NCI-H748 treated with DMSO at 0.1 percent for 48 hours (cell line): ENCODE measurements around the gene TNXB.
"Not testable (repeated sequence)": the region's sequence is repeated elsewhere in the genome, so short reads cannot be mapped to it uniquely, and the experiment has no call there.

Source experiments
- DNase-seq: peaks from one replicate; lab custom pipeline; 2025; lab: John Stamatoyannopoulos, UW

The TNXB gene

GRCh38 chr6:32083812-32084768 lies 25.0 kb downstream of the TNXB start:
- no peak for DNase-seq

GRCh38 chr6:32082935-32083334 lies 26.2 kb downstream of the TNXB start:
- no peak for DNase-seq

- no peak for DNase-seq
These were observed 26.7 kb downstream of the TNXB start for GRCh38 chr6:32082478-32082877.

- DNase-seq: no peak
These were observed 27.8 kb downstream of the TNXB start for GRCh38 chr6:32081168-32081990.

- no peak for DNase-seq
These were observed 29.4 kb downstream of the TNXB start for GRCh38 chr6:32079566-32080290.

GRCh38 chr6:32076321-32076809 lies 32.8 kb downstream of the TNXB start:
- no peak for DNase-seq

DNA sequence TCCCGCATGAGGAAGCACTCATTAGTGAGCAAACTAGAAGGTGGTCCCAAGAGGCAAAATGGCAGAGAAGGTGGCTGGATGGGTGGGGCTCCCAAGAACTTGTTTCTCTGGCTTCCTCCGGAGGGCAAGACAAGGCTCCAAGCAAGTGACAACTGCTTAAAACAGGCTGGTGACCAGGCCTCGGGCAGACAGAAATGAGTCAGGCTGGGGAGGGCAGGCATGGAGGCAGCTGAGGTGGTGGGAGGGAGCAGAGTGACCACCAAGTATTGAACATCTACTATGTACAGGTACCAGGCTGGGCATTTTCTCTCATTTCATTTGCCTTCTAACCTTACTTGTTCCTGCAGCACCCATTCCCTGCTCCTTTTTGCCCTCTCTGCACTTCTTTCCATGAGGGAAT lies 33.4 kb downstream of the TNXB start:
- DNase-seq: no peak

DNA sequence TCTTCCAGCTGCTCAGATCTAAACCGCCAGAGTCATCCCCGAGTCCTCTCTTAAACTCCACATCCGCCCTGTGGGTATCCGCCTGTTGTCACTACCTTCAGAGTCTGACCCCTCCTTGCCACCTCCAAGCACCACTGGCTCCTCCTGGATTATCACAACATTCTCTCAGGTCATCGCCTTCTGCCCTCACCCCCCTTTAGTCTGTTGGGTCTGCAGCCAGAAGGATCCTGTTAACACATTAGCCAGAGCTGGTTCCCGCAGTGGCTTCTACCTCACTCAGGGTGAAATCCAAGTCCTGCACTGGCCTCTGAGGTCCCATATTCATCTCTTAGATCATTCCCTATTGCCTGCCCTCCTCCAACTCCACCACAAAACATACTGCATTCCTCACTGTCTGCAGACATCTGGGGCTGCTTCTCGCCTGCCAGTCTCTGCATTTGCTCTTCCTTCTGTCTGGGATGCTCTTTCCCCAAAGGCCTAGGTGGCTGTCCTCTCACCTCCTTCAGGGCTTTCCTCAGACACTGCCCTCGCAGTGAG lies 34.1 kb downstream of the TNXB start:
- no peak for DNase-seq

- no peak for DNase-seq
These were observed 35.5 kb downstream of the TNXB start for GRCh38 chr6:32073613-32074012.

GRCh38 chr6:32073101-32073500 lies 36.0 kb downstream of the TNXB start:
- no peak for DNase-seq

GRCh38 chr6:32070814-32071543 lies 38.2 kb downstream of the TNXB start:
- no peak for DNase-seq

DNA sequence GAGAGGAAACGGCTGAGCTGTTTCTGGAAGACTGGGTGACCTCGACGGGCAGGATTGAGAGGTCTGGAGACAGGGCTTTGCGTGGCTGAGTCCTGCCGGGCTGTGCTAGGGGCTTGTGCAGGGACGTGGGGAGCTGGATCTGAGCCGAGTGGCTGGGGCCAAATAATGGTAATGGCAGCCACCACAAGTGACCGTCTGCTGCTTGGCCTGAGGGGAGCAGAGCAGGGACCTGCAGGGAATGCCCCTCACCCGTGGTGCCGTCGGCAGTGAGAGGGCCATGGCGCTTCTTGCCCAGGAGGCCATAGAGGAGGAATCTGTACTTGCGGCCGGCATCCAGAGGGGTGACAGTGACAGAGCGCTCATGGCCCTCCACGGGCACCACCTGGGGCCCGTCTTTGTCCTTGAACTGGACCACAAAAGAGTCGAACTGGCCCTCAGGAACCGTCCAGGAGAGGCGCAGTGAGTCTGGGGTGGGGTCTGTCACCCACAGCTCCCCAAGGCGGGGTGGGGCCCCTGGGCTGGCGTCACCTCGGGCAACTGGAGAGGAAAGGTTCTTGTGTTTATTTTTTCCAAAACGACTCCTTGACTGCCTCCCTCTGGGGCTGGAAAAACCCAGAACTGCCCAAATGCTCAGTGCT lies 39.1 kb downstream of the TNXB start:
- DNase-seq: no peak

DNA sequence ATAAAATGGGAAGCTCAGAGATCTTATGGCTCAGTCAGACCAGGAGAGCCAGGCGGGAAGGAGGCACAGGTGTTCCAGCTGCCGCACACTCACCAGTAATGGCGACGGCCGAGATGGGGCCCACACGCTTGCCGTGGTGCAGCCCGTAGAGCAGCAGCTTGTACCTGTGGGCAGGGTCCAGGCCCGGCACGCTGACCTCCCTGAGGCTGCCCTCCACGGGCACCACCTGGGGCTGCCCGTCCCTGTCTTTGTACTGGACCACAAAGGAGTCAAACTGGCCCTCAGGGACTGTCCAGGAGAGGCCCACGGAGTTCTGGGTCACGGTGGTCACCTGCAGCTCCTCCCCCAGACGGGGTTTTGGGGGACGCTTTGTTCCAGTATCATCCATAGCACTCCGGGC lies 39.7 kb downstream of the TNXB start:
- DNase-seq: no peak

DNA sequence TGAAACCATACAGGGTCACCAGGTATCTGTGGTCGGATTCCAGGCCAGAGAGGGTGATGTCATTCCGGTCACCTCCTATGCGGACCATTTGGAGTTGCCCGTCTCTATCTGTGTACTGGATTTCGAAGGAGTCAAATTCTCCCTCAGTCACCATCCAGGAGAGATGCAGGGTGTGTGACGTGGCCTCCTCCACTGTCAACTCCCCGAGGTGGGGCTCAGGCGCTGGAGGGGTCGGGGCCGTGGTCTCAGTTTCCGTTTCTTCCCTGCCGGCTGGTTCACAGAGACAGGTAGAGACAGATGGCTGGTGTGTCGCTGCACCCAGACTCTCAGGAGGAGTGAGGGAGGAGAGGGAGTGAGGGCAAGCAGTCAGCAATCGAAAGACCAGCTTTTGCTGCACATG lies 40.3 kb downstream of the TNXB start:
- no peak for DNase-seq

DNA sequence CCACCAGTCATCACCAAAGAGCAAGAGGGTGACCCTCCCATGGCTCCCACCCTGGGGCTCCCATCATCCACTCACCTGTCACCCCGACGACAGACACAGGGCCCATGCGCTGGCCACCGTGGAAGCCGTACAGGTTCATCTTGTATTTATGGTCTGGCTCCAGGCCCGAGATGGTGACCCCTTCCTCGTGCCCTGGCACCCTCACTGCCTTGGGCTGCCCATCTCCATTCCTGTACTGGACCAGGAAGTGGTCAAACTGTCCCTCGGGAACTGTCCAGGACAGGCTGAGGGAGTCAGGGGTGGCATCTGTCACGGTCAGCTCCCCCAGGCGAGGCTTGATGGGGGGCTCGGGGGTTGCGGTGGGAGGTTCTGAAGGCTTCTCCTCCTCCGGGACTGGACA lies 40.8 kb downstream of the TNXB start:
- not testable (repeated sequence) for DNase-seq

DNA sequence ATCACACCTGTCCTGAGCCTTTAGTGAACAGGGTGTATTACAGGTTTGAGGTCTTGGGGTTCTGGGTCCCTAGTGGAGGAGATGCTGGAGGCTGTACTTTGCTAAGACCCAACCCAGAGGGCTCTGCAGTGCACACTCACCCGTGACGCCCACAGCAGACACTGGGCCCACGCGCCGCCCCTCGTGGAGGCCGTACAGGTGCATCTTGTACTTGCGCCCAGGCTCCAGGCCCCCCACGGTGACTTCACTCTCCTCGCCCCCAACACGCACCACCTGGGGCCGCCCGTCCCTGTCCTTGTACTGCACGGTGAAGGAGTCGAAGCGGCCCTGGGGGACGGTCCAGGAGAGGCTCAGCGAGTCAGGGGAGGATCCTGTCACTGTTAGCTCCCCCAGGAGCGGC lies 41.6 kb downstream of the TNXB start:
- DNase-seq: not testable (repeated sequence)

- no peak for DNase-seq
These were observed 44.4 kb downstream of the TNXB start for GRCh38 chr6:32064706-32065105.

GRCh38 chr6:32060966-32061655 lies 48.0 kb downstream of the TNXB start:
- DNase-seq: no peak

DNA sequence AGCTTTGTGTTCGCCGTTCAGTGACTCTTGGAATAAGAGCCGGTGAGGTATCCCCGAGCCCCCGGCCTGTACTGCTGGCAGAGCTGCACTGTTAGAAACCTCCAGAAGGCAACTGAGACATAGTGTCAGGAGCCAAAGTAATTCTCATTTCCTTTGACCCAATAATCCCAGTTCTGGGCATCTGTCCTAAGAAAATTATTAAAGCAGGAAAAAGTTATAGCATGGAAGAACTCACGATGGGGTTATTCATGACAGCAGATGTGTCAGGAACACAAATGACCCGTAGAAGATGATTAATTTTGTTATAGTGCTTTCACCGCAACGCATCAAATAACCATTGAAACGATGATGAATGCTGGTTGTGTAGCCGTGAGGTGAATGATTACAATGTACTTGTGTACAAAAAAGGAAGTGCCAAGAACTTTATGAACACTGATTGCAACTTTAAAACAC lies 50.6 kb downstream of the TNXB start:
- DNase-seq: no peak

GRCh38 chr6:32057966-32058365 lies 51.2 kb downstream of the TNXB start:
- DNase-seq: no peak
